Kidney (tissue), 14 donors: Measurements from ENCODE around the gene SLC49A3. TPM values are rescaled to one million over a fixed set of nuclear protein-coding genes. Genes with fewer than 3 reads are reported as not detected.

Experiments
- DNase-seq, 5 donors: peaks; one replicate each; pipeline ENCODE4 v3.0.0-alpha.2; 2013 to 2020
- FAIRE-seq: peaks from 2 replicates; lab custom pipeline; 2012; peaks lifted over from hg19 to GRCh38; lab: Jason Lieb, UNC
- H3K27ac ChIP-seq, 2 donors: one replicate each; pipeline ENCODE4 v1.7.0; 2013; ENCODE audit warnings: low read depth in 2 of 2, low read length in 2 of 2, inconsistent platforms in 1 of 2
- H3K27me3 ChIP-seq: one replicate; pipeline ENCODE4 v1.7.1; 2013; ENCODE audit warnings: low read length, inconsistent platforms; ENCODE audit not compliant: control insufficient read depth, insufficient read depth
- H3K36me3 ChIP-seq, 3 donors: one replicate each; pipeline versions ENCODE4 v1.7.0 to v1.7.1; 2013; ENCODE audit warnings: low read length in 3 of 3, control low read depth in 1 of 3, inconsistent platforms in 1 of 3; ENCODE audit not compliant: insufficient read depth in 3 of 3, control insufficient read depth in 2 of 3
- H3K4me1 ChIP-seq, 3 donors: one replicate each; pipeline versions ENCODE4 v1.7.0 to v1.7.1; 2013; ENCODE audit warnings: low read length in 3 of 3, inconsistent platforms in 1 of 3, low read depth in 1 of 3; ENCODE audit not compliant: control insufficient read depth in 2 of 3, insufficient read depth in 2 of 3
- H3K4me3 ChIP-seq, 3 donors: one replicate each; pipeline versions ENCODE4 v1.7.0 to v1.8.1; 2013; ENCODE audit warnings: low read length in 3 of 3, control low read depth in 1 of 3, inconsistent platforms in 1 of 3
- H3K9ac ChIP-seq, 3 donors: one replicate each; pipeline versions ENCODE4 v1.7.0 to v1.7.1; 2013; ENCODE audit warnings: low read length in 3 of 3, control low read depth in 1 of 3, inconsistent platforms in 1 of 3
- H3K9me3 ChIP-seq, 3 donors: one replicate each; pipeline versions ENCODE4 v1.7.0 to v1.7.1; 2013; ENCODE audit warnings: low read length in 3 of 3, control low read depth in 1 of 3, inconsistent platforms in 1 of 3; ENCODE audit not compliant: control insufficient read depth in 2 of 3, insufficient read depth in 1 of 3
- intact Hi-C: fragments of 100-400 bp; cut with DNase I; formaldehyde crosslinking; loops from one replicate; pipeline ENCODE4 v1.11.1; 2022
- polyA plus RNA-seq: library from polyadenylated mRNA; stranded (reverse); fragments of 350-450 nt; fragmentation: Illumina TruSeq; extraction: RNeasy Lipid Tissue Mini Kit (QIAGEN cat#74804); gene quantifications from one replicate; pipeline ENCODE4 v1.2.3, GENCODE V29; 2014; ENCODE audit warnings: low read depth, low replicate concordance; ENCODE audit not compliant: insufficient read depth
- total RNA-seq: library from RNA; stranded (reverse); fragmentation: NEBNext Ultra II Directional; extraction: Animal tissue kit (Norgen Biotek cat#: 25700); gene quantifications from one replicate; pipeline ENCODE4 v1.2.1, GENCODE V29; 2021
- TF ChIP-seq, protein P1 (sequence below): IDR thresholded peaks from 3 replicates; pipeline ENCODE4 v1.5.1; 2012; ENCODE audit warnings: mild to moderate bottlenecking, moderate library complexity, borderline replicate concordance; ENCODE audit not compliant: insufficient read depth; ENCODE audit errors: extremely low read depth
- donor health status: control.
- donor health status: control.
- donor health status: control.
- donor health status: control.
- donor health status: control.
- donor health status: DM: yes; HTN: yes; CAD: no.
- donor health status: Normal renal cell carcinoma (clear cell type).

SLC49A3 gene
- total and polyA plus RNA-seq, 2 donors from 2014 or later: 12.6 to 18.2 TPM

DNA sequence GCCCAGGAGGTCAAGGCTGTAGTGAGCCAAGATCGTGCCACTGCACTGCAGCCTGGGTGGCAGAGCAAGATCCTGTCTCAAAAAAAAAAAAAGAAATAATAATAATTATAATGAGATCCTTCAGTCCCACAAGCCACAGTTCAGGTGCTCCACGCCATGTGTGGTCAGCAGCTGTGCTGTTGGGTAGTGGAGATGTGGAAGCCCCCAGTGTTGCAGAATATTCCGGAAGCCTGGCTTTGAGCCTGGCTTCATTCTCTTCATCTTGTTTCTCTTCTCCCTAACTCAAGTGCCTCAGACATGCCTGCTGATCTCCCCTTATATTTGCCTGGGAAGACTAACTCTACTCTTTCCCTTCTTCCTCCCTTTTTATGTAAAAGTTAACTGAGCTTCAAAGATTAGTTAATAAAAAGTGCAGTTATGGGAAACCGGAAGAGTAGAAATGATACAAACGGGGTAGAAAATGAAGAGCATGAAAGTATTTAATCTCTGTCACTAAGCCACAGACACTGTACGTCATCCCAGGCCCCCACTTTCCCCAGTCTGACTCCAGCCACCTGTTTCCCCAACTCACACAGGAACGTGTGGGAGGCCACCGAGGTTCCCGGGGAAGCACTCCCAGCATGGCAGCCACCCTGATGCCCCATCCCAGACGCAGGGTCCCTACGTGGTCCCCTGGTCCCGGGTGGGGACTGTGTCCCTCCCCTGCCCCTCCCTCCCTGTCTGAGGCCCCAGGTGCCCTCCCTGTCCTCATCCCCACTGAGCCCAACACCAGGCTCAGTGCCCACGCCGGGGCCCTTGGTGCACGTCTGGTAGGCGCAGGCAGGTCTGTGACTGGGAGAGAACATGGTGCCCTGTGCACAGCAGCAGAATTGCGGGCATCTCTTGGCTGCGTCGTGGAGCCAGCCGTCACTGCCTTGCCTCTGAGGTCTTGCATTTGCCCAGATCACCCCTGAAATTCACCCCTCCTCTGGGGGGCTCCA lies 40.7 kb upstream of the SLC49A3 start:
- H3K27ac ChIP-seq: no peak overlapping the region
- TF ChIP-seq, protein P1, sequence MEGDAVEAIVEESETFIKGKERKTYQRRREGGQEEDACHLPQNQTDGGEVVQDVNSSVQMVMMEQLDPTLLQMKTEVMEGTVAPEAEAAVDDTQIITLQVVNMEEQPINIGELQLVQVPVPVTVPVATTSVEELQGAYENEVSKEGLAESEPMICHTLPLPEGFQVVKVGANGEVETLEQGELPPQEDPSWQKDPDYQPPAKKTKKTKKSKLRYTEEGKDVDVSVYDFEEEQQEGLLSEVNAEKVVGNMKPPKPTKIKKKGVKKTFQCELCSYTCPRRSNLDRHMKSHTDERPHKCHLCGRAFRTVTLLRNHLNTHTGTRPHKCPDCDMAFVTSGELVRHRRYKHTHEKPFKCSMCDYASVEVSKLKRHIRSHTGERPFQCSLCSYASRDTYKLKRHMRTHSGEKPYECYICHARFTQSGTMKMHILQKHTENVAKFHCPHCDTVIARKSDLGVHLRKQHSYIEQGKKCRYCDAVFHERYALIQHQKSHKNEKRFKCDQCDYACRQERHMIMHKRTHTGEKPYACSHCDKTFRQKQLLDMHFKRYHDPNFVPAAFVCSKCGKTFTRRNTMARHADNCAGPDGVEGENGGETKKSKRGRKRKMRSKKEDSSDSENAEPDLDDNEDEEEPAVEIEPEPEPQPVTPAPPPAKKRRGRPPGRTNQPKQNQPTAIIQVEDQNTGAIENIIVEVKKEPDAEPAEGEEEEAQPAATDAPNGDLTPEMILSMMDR: no peak
- H3K9ac ChIP-seq: no peak overlapping the region
- H3K4me1 ChIP-seq: peaks cover 0 to 9% (median 3%) of the 10 kb centered on the region in 3 donors
- H3K4me3 ChIP-seq: no peak overlapping the region
- DNase-seq (no peak), FAIRE-seq (no peak)
- intact Hi-C loops: no loop called here
- H3K36me3 ChIP-seq: peaks cover 3 to 20% (median 8%) of the 10 kb centered on the region in 3 donors
- H3K27me3 ChIP-seq: no peaks in the 10 kb centered on the region
- H3K9me3 ChIP-seq: no peaks in the 10 kb centered on the region

DNA sequence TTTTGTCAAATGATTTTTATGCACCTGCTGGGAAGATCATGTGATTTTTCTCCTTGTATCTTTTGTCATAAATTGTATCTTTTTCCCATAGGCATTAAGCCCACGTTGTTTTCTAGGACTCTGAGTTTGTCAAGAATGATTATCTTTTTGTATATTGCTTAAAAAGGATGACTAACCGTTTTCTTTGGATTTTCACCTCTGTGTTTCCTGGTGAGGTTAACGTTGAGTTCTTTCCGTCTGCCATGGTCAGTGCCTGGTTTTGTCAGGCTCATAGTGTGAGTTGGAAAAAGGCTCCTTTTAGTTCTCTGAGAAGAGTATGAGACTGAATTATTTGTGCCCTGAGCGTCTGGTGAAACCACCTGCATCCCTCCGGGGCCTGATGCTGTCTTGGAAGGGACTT lies 38.6 kb upstream of the SLC49A3 start:
- DNase-seq: no peak
- Histone ChIP-seq H3K9me3 (no peaks in the 10 kb centered on the region), H3K4me1 (peaks cover 0 to 12% (median 3%) of the 10 kb centered on the region in 3 donors), H3K27me3 (no peaks in the 10 kb centered on the region), H3K9ac (no peak overlapping the region), H3K4me3 (no peak overlapping the region), H3K36me3 (peaks cover 0 to 4% (median 0%) of the 10 kb centered on the region in 3 donors), H3K27ac (no peak overlapping the region)
- intact Hi-C loops: no loop called here
- no peak for FAIRE-seq
- TF ChIP-seq, protein P1: no peak

DNA sequence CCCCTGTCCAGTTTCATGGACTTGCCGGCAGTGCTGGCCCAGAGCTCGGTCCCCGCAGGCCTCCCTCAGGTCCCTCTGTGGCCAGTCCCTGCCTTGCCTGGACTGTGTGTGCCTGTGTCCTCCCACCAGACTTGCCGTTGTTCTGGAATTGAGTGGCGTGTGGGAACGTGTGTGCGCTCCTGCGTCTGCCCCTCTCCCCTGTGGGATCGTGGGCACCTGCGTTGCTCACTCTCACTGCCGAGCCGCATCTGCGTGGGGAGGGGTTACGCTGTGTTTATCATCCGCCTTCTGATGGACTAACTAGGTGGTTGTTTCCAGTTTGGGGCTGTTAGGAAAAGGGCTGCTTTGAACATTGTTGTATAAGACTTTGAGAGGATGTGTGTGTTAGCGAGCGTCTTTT lies 37.9 kb upstream of the SLC49A3 start:
- Histone ChIP-seq H3K27ac (peak overlapping the region in 1 of 2 donors; percentile 32), H3K9ac (no peak overlapping the region), H3K27me3 (no peaks in the 10 kb centered on the region), H3K9me3 (no peaks in the 10 kb centered on the region), H3K4me1 (peaks cover 0 to 13% (median 3%) of the 10 kb centered on the region in 3 donors), H3K36me3 (no peaks in the 10 kb centered on the region), H3K4me3 (no peak overlapping the region)
- intact Hi-C loops: no loop called here
- no peak for FAIRE-seq
- TF ChIP-seq, protein P1: no peak
- no peak for DNase-seq
